Epithelial cell of esophagus (primary cell): ENCODE measurements around the gene FOXL1.

Experiments used
- DNase-seq: peaks from one replicate; pipeline ENCODE4 v3.0.0; 2010; ENCODE audit warnings: low read depth
- H3K4me3 ChIP-seq: 2 replicates; pipeline ENCODE4 v1.5.1; 2011; ENCODE audit warnings: mild to moderate bottlenecking, low read length, control low read depth
- CTCF ChIP-seq: IDR thresholded peaks from 2 replicates; pipeline ENCODE4 v1.5.1; 2011; ENCODE audit warnings: low read depth, mild to moderate bottlenecking, low read length, control low read depth, inconsistent platforms; ENCODE audit not compliant: insufficient read depth; ENCODE audit errors: missing control alignments

The FOXL1 gene

GRCh38 chr16:86554917-86555703, 23.2 kb upstream of the FOXL1 start, which contains the start of gene MTHFSD:
Gene MTHFSD, minus strand, starts transcription at chr16:86555235. Its CDS starts 51 bp downstream, at chr16:86555184.
- TF ChIP-seq CTCF = no peak
- H3K4me3 ChIP-seq = peak within 1 kb of the TSS; percentile 99
- DNase-seq = peak; percentile 92

GRCh38 chr16:86555704-86556075, 22.7 kb upstream of the FOXL1 start:
- no peak for TF ChIP-seq CTCF
- peak overlapping the region; percentile 99 for H3K4me3 ChIP-seq
- no peak for DNase-seq

GRCh38 chr16:86556576-86556975, 21.8 kb upstream of the FOXL1 start:
- DNase-seq = no peak

GRCh38 chr16:86557587-86557986, 20.8 kb upstream of the FOXL1 start:
- DNase-seq = no peak
- TF ChIP-seq CTCF = no peak
- no peak overlapping the region for H3K4me3 ChIP-seq

More at GRCh38 chr16:86556576-86556975, 21.8 kb upstream of the FOXL1 start:
- H3K4me3 ChIP-seq = no peak overlapping the region
- TF ChIP-seq CTCF = no peak

GRCh38 chr16:86558355-86559193, 19.8 kb upstream of the FOXL1 start:
- no peak overlapping the region for H3K4me3 ChIP-seq
- no peak for DNase-seq

GRCh38 chr16:86559802-86560305, 18.5 kb upstream of the FOXL1 start:
- no peak for TF ChIP-seq CTCF
- no peak for DNase-seq
- H3K4me3 ChIP-seq = no peak overlapping the region

More at GRCh38 chr16:86558355-86559193, 19.8 kb upstream of the FOXL1 start:
- TF ChIP-seq CTCF = no peak
